Amygdala (tissue), 56 donors: ENCODE data around the gene C1orf115.
A peak's percentile ranks its signal among the peaks of the same experiment; 100 is the strongest.
"Not testable (repeated sequence)": the region's sequence is repeated elsewhere in the genome, so short reads cannot be mapped to it uniquely, and the experiment has no call there.

ENCODE experiments used
- DNase-seq, 56 donors: peaks; one replicate each; lab custom pipeline; 2025; lab: John Stamatoyannopoulos, UW

Gene C1orf115, protein sequence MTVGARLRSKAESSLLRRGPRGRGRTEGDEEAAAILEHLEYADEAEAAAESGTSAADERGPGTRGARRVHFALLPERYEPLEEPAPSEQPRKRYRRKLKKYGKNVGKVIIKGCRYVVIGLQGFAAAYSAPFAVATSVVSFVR

GRCh38 chr1:220690140-220691052 is at the start of gene C1orf115:
Gene C1orf115 (plus strand): TSS chr1:220690363. CDS start chr1:220690403, 40 bp downstream.
- peak in 32 of 56 donors; percentile 10 to 66 (median 28) for DNase-seq

DNA sequence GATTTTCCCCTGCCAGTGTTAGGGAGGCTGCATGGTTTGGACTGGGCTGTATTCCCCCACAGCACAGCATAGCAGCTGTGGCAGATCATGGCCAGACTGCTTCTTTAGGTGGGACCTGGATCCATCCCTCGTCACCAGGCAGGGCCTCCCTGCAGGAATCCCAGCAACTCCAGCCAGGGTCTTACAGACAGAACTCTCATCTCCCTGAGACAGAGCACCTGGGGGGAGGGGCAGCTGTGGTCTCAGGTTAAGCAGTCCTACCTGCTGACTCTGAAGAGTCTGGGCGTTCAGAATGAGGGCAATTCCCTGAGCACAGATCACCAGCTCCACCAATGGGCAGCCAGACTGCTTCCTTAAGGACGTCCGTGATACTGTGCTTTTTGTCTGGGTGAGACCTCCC is 47.9 kb upstream of the C1orf115 start:
- DNase-seq = no peak

- DNase-seq = no peak
These were observed 37.2 kb upstream of the C1orf115 start for GRCh38 chr1:220652995-220653394.

GRCh38 chr1:220655509-220655908 is 34.7 kb upstream of the C1orf115 start:
- DNase-seq = no peak

DNA sequence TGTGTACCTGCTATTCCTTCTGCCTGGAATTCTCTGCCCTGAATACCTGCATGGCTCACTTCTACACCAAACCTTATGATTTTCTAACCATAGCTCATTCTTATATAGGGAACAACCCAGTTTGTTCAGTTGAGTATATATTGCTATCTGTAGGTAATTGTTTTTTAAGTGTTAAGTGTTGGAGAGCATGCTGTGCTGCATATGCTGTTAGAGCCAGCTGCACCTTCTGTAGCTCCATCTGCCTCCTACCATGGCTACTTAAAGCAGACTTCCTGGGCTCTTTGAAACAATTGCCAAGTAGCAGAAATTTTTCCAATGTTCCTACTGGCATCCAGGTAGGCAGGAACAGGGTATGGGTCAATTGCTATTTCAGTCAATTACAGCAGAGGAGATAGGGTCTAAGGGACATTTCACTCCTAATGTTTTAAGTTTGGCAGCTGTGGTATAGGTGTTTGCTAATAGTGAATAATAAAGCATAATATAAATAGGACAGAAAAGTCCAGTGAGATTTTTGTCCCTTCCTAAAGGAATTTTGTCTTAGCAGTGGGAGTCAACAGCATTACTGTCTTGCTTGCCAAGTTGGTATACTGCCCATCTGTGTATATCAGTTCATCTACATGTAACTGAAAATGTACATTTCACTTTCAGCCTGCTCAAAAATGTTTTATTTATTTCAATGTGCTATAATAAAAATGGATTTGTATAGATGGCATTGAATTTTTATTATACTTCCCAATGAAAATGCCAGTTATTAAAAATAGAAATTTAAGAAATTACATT is 34.0 kb upstream of the C1orf115 start:
- DNase-seq = no peak

DNA sequence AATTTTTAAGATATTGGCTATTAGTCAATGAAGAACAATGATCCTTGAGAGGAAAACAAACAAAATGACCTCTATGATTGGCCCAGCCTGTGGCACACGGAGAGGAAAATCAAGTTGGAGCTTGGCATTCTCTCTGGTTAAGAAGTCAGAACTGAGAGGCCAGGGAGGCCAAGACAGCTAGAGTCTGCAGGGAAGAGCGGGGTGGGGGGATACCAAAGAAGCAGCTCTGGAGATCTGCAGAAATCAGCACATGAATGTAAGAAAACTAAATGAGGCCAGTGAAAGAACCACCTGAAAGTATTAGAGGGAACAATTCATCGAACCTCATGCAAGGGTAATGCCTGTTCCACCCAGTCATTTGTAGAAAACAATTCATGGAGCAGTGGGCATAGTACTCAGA is 23.8 kb upstream of the C1orf115 start:
- no peak for DNase-seq

DNA sequence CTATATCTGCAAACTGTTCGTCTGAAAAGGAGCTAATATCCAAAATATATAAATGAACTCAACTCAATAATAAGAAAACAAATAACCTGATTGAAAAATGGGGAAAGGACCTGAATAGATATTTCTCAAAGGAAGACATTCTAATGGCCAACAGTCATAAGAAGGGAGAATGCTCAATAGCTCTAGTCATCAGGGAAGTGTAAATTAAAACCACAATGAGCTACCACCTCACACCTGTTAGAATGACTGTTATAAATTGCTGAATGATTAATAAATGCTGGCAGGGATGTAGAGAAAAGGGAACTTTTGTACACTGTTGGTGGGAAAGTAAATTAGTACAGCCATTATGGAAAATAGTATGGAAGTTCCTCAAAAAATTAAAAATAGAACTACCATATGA is 21.2 kb upstream of the C1orf115 start:
- DNase-seq = no peak

DNA sequence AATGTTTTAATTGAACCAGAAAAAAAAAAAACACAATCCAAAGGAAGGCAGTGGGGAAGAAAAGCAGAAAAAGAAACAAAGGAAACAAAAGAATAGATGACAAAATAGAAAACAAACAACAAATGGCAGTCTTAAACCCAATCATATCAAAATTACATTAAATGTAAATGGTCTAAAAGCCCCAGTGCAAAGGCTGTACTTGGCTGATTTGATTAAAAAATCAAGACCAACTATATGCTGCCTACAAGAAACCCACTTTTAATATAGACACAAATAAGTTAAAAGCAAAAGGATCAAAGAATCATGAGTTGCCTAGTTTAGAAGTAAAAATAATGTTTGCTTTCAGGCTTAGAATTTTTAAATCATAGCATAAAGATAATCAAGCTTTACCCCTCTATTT is 19.8 kb upstream of the C1orf115 start:
- DNase-seq = no peak

DNA sequence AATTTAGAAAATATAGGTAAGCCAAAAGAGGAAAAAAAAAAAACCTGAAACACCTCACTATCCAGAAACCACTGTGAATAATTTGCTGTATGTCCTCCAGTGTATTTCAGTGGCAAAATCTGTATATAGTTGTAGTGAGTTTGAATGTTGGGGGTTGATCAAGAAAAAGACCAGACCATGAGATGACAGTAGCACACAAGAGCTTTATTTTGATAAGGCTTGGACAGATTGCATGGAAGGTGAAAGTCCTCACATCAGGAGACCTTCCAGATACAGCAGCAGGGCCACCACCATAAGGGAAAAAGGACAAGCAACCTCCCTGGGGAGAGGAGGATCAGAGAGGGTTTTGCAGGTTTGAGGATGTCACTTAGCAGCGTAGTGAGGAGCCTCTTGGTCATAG is 16.2 kb upstream of the C1orf115 start:
- no peak for DNase-seq

GRCh38 chr1:220677251-220677650 is 12.9 kb upstream of the C1orf115 start:
- no peak for DNase-seq

DNA sequence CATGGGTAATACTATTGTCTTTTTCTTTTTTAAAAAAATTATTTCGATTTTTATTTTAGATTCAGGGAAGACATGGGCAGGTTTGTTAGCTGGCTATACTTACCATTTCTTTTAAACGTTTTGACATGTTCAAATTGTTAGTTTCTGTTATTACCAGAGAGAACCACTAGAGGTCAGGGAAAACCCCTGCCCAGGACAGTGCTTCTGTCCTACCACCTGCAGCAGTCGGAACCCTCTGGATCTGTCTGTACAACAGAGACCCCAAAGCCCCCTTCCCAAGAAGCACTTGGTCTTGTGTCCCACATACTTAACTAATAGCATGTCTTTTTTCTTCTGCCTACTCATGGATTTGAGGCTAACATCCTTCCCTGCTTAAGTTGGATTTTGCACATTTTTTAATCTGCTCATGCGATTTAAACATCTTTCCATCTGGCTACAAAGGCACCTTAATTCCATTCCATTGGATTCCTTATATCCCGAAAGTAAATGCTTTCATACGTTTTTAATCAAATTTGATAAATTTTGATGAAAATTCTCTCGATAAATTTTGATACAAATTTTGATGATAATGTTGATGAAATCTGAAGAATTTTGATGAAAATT is 10.0 kb upstream of the C1orf115 start:
- DNase-seq = peak in 1 of 56 donors; percentile 11

GRCh38 chr1:220681220-220681880 is 8.8 kb upstream of the C1orf115 start:
- DNase-seq = no peak

DNA sequence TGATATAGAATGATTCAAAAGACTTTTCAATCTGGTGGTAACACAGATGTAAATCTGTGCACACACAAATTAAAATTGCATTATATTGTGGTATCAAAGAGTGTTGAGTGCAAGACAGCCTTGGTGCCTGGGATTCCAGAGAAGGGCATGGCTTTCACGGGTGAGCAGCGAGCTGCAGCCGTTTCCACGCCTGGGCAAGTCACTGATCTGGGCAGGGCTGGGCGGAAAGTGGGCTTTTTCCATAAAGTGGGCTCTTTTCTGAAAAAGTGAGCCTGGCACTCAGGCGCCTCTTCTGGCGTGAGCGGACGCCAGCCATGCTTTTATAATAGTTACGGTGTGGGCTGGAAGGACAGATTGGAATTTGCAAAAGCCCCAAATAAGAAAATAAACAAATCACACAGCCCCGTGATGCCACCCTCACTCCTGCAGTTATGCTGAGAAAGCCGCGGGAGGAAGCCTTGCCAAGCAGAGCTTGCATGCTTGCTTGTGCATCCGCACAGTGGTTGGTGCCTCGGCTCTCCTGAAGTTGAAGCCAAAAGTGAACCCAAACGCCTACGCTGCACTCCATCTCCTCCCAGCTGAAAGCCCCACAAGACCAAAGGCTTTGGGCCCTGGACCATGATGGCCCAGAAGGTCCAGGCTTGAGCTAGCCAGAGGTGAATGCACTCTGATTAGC is 7.1 kb upstream of the C1orf115 start:
- peak in 8 of 56 donors; percentile 12 to 38 (median 22) for DNase-seq

DNA sequence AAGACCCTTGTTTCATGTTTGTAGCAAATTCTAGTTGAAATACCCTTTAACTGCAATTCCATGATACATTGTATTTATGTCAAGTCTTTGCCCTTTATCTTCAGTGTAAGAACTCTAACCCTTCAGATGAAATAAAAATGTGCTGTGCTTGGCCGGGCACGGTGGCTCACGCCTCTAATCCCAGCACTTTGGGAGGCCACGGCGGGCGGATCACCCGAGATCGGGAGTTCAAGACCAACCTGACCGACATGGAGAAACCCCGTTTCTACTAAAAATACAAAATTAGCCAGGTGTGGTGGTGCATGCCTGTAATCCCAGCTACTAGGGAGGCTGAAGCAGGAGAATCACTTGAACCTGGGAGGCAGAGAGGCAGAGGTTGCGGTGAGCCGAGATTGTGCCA is 6.4 kb upstream of the C1orf115 start:
- DNase-seq = not testable (repeated sequence)

DNA sequence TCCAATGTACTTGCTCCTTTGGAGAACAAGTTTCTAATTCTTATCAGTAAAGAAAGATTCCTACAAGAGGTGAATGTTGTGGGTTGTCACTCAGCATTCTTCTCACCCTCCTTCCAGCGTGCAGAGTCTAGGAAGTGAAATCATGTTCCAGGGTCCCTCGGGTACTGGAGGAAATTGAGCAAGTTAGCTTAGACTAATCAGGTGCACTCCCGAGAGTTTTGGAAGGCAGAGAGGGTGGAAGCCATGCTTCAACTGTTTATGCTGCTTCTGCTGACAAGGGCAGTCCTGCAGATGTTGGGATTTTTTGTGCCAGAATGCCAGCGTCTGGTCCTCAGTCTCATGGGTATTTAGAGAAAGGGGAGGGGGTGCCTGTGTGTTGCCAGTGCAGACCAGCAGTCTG is 5.3 kb upstream of the C1orf115 start:
- DNase-seq = no peak

DNA sequence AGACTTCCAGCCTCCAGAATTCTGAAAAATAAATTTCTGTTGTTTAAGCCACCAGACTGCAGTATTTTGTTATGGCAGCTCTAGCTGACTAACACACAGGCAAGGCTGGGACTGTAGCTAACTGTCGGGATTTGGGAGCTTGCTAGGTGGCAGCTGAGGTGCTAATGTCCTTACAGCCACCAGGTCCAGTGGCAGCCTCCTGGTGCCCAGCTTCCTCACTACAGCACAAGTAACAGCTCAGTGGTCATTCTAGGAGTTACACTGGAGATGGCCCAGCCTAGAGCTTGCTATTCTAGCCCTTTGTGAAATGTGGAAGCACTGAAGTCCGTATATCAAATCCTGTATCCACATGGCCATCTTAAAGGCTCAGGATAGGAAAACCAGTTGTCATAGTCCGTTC is 4.3 kb upstream of the C1orf115 start:
- no peak for DNase-seq

- DNase-seq = no peak
These were observed 2.4 kb upstream of the C1orf115 start for GRCh38 chr1:220687809-220688208.

- DNase-seq = no peak
These were observed 497 bp upstream of the C1orf115 start for GRCh38 chr1:220689666-220690065.

- DNase-seq = no peak
These were observed 1.0 kb downstream of the C1orf115 start for GRCh38 chr1:220691053-220691684.
